ENCODE results near the gene GNE.
A peak's percentile ranks its signal among the peaks of the same experiment; 100 is the strongest.

Gene GNE

DNA sequence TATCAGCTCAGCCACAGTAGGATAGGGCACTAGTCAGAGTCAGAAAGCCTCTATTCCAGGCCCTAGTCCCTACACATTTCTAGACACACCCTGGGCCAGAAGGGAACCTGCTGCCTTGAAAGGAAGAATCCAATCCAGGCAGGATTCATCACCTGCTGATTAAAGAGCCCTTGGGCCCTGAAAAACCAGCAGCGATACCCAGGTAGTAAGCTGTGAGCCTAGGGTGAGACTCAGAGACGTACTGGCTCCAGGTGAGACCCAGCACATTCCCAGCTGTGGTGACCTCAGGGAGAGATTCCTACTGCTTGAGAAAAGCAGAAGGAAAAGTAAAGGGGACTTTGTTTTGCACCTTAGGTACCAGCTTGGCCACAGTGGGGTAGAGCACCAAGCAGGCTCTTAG is 84.4 kb downstream of the GNE start:
- intact Hi-C loops (cut with DNase I; ENCODE audit: low total_unique reads): no loop called here
- TF ChIP-seq CTCF (IDR thresholded peaks at IDR 0.05): no peak
- Histone ChIP-seq H3K36me3 (no peaks in the 10 kb centered on the region), H3K27ac (no peak overlapping the region), H3K4me1 (no peaks in the 10 kb centered on the region), H3K27me3 (peaks cover 0 to 5% of the 10 kb centered on the region in 2 donors), H3K4me3 (no peak overlapping the region), H3K9me3 (no peaks in the 10 kb centered on the region)
- no peak for DNase-seq

DNA sequence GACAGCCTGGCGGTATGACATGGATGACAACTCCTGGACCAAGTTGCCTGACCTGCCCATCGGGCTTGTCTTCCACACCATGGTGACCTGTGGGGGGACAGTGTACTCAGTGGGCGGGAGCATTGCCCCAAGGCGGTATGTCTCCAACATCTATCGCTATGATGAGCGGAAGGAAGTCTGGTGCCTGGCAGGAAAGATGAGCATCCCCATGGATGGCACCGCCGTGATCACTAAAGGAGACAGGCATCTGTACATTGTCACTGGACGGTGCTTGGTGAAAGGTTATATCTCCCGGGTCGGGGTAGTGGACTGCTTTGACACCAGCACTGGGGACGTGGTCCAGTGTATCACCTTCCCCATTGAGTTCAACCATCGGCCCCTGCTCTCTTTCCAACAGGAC is 87.7 kb downstream of the GNE start:
- Histone ChIP-seq H3K27ac (no peak overlapping the region), H3K9me3 (no peaks in the 10 kb centered on the region), H3K36me3 (no peaks in the 10 kb centered on the region), H3K4me1 (peaks cover 0 to 16% (median 12%) of the 10 kb centered on the region in 4 donors), H3K27me3 (peaks cover 0 to 5% of the 10 kb centered on the region in 2 donors), H3K4me3 (no peak overlapping the region)
- no peak for DNase-seq
- TF ChIP-seq CTCF (IDR thresholded peaks at IDR 0.05): no peak
- intact Hi-C loops (cut with DNase I; ENCODE audit: low total_unique reads): no loop called here

DNA sequence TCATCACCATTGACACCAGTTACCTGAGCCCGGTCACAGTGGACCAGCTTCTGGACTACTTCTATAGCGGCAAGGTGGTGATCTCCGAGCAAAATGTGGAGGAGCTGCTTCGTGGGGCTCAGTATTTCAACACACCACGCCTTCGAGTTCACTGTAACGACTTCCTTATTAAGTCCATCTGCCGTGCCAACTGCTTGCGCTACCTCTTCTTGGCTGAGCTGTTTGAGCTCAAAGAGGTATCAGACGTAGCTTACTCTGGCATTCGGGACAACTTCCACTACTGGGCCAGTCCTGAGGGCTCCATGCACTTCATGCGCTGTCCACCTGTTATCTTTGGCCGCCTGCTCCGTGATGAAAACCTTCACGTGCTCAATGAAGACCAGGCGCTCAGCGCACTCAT is 88.5 kb downstream of the GNE start:
- no peak overlapping the region for H3K4me3 ChIP-seq
- no peaks in the 10 kb centered on the region for H3K36me3 ChIP-seq
- no peak for TF ChIP-seq CTCF (IDR thresholded peaks at IDR 0.05)
- DNase-seq: no peak
- peaks cover 0 to 24% (median 13%) of the 10 kb centered on the region in 4 donors for H3K4me1 ChIP-seq
- H3K27me3 ChIP-seq: peaks cover 0 to 5% of the 10 kb centered on the region in 2 donors
- intact Hi-C loops (cut with DNase I; ENCODE audit: low total_unique reads): loop anchor here (10.0 kb wide), 1 partner anchor 135 kb away; the partner anchor contains the start of gene RECK
- no peaks in the 10 kb centered on the region for H3K9me3 ChIP-seq
- H3K27ac ChIP-seq: no peak overlapping the region

DNA sequence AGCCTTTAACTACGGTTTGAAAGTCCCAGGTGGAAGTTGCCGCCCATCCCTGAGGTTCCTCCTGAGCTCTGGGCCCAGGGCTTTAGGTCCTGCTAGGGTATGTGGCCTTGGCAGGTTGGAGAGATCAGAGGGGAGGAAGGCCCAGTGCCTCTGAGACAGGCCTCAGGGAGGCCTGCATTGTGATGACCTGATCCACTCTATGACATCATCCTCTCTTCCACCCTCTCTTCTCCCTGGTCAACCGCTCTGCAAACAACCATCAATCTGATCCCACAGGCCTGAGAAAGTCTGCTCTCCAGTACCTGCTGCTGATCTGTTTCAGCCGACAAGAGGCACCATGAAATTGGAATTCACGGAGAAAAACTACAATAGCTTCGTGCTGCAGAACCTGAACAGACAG is 89.1 kb downstream of the GNE start, which contains the start of gene CCIN:
Gene CCIN (plus strand): TSS at position 223 of the 400 bp plus-strand sequence. CDS start 115 bp downstream, at position 338.
- Histone ChIP-seq H3K9me3 (no peaks in the 10 kb centered on the region), H3K4me3 (no peak within 1 kb of the TSS), H3K27me3 (peaks cover 0 to 5% of the 10 kb centered on the region in 2 donors), H3K27ac (no peak within 1 kb of the TSS), H3K4me1 (peaks cover 0 to 25% (median 18%) of the 10 kb centered on the region in 4 donors), H3K36me3 (no peaks in the 10 kb centered on the region)
- no peak for DNase-seq
- TF ChIP-seq CTCF (IDR thresholded peaks at IDR 0.05): no peak
- intact Hi-C loops (cut with DNase I; ENCODE audit: low total_unique reads): loop anchor here (10.0 kb wide), 1 partner anchor 134 kb away; the partner anchor contains the start of gene RECK

DNA sequence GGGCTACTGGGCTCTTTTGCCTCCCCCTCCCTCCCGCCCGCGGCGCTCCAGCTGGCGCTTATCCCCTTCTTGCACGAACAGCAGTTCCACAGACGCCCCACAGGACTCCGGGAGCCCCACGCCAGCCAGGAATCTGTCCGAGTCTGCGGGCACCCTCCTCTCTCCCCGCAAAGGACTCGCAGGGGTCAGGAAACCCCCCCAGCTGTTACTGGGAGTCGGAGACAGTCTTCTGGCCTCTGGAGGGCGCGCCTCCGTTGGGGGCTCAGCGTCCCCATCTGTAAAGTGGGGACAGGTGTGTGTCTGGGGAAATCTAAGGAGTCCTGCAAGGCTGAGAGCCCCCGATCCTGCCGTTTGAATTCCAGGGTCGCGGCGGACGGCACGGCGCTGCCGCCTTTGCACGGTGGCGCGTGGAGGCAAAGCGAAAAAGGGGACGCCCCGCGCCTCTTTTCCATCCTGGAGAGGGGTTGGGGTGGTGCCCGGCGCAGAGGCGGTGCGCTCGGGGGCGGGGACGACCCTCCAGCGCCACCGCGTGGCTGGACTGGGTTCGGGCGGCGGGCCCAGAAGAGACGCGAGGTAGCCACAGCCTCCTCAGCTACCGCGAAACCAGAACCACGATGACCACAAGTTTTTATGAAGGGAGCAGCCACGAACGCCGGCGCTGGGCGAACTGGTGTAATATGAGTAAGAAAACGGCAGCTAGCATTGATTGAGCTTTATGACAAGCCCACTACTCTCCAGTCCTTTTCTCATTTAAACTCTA is 91.9 kb downstream of the GNE start:
- peak overlapping the region; percentile 54 to 56 for H3K4me3 ChIP-seq
- peak; percentile 93 to 94 for TF ChIP-seq CTCF (IDR thresholded peaks at IDR 0.05)
- DNase-seq: peak; percentile 79 to 89
- H3K27ac ChIP-seq: peak overlapping the region; percentile 56 to 77
- H3K9me3 ChIP-seq: no peaks in the 10 kb centered on the region
- no peaks in the 10 kb centered on the region for H3K27me3 ChIP-seq
- peaks cover 4 to 50% (median 40%) of the 10 kb centered on the region in 4 donors for H3K4me1 ChIP-seq
- intact Hi-C loops (cut with DNase I; ENCODE audit: low total_unique reads): loop anchor here (2.0 to 10.0 kb wide), 3 partner anchors 26 to 132 kb away; partner anchors contain the start of gene RECK
- no peaks in the 10 kb centered on the region for H3K36me3 ChIP-seq

Measured in tibial artery (tissue), 4 donors.